ENCODE measurements around the gene RNPEPL1.

Gene RNPEPL1

GRCh38 chr2:240604291-240604938 lies 36.1 kb downstream of the RNPEPL1 start:
- no peaks in the 10 kb centered on the region for H3K79me2 ChIP-seq (ENCODE audit: control insufficient read depth, insufficient read depth, low read length, poor library complexity)
- no peaks in the 10 kb centered on the region for H3K79me1 ChIP-seq (ENCODE audit: low read length)
- no peak overlapping the region for H3K27ac ChIP-seq (ENCODE audit: low read depth, low read length)
- H3K27me3 ChIP-seq (ENCODE audit: insufficient read depth, low read length): no peaks in the 10 kb centered on the region
- no peak overlapping the region for H3K14ac ChIP-seq (ENCODE audit: low read length)
- DNase-seq: peak in 1 of 2 donors; percentile 56
- no peak overlapping the region for H3K18ac ChIP-seq (ENCODE audit: low read length)
- H3K9ac ChIP-seq (ENCODE audit: low read length): no peak overlapping the region
- no CpG with 5 or more reads among the region's 11 CpGs for WGBS (ENCODE audit: extremely low coverage, insufficient coverage, insufficient read length)
- H3K36me3 ChIP-seq (ENCODE audit: control insufficient read depth in 1 of 2, insufficient read depth in 2 of 2, low read length in 2 of 2): peaks cover 4% of the 10 kb centered on the region in 2 experiments
- no peak overlapping the region for H3K4me3 ChIP-seq (ENCODE audit: low read depth, low read length)
- no peak overlapping the region for H2BK5ac ChIP-seq (ENCODE audit: low read depth, low read length, poor library complexity)
- no peak overlapping the region for H4K12ac ChIP-seq (ENCODE audit: low read depth, low read length)
- no peak overlapping the region for H2BK12ac ChIP-seq (ENCODE audit: low read length)
- no peak overlapping the region for H4K8ac ChIP-seq (ENCODE audit: low read depth, low read length)
- no peak overlapping the region for H3K23ac ChIP-seq (ENCODE audit: low read length)
- no peaks in the 10 kb centered on the region for H3K4me1 ChIP-seq (ENCODE audit: control insufficient read depth in 1 of 2, insufficient read depth in 2 of 2, low read length in 2 of 2)
- no peak overlapping the region for H4K91ac ChIP-seq (ENCODE audit: low read depth, low read length)
- H3K9me3 ChIP-seq (ENCODE audit: insufficient read depth, low read depth, low read length): peaks cover 2% of the 10 kb centered on the region
- H3K4me2 ChIP-seq (ENCODE audit: low read length): no peak overlapping the region
- H2AK5ac ChIP-seq (ENCODE audit: low read length): no peak overlapping the region
- H2AFZ ChIP-seq (ENCODE audit: insufficient read depth, low read length, poor library complexity): no peak overlapping the region
- H2BK120ac ChIP-seq (ENCODE audit: insufficient read depth, low read length, poor library complexity): no peak overlapping the region
- no peak overlapping the region for H3K4ac ChIP-seq (ENCODE audit: low read depth, low read length)

- no peak overlapping the region for H3K4me3 ChIP-seq (ENCODE audit: low read depth, low read length)
- no peak overlapping the region for H2AK5ac ChIP-seq (ENCODE audit: low read length)
- no peak overlapping the region for H2AFZ ChIP-seq (ENCODE audit: insufficient read depth, low read length, poor library complexity)
- H2BK120ac ChIP-seq (ENCODE audit: insufficient read depth, low read length, poor library complexity): no peak overlapping the region
- H4K12ac ChIP-seq (ENCODE audit: low read depth, low read length): no peak overlapping the region
- WGBS (ENCODE audit: extremely low coverage, insufficient coverage, insufficient read length): no CpG with 5 or more reads among the region's 19 CpGs
- H3K23ac ChIP-seq (ENCODE audit: low read length): no peak overlapping the region
- no peak overlapping the region for H3K9ac ChIP-seq (ENCODE audit: low read length)
- peaks cover 0 to 4% of the 10 kb centered on the region in 2 experiments for H3K36me3 ChIP-seq (ENCODE audit: control insufficient read depth in 1 of 2, insufficient read depth in 2 of 2, low read length in 2 of 2)
- H3K14ac ChIP-seq (ENCODE audit: low read length): no peak overlapping the region
- H2BK12ac ChIP-seq (ENCODE audit: low read length): no peak overlapping the region
- H3K79me1 ChIP-seq (ENCODE audit: low read length): no peaks in the 10 kb centered on the region
- no peak overlapping the region for H3K4ac ChIP-seq (ENCODE audit: low read depth, low read length)
- H3K79me2 ChIP-seq (ENCODE audit: control insufficient read depth, insufficient read depth, low read length, poor library complexity): no peaks in the 10 kb centered on the region
- no peak overlapping the region for H4K8ac ChIP-seq (ENCODE audit: low read depth, low read length)
- DNase-seq: no peak
- no peak overlapping the region for H2BK5ac ChIP-seq (ENCODE audit: low read depth, low read length, poor library complexity)
- H3K27ac ChIP-seq (ENCODE audit: low read depth, low read length): no peak overlapping the region
- no peak overlapping the region for H3K18ac ChIP-seq (ENCODE audit: low read length)
- H3K9me3 ChIP-seq (ENCODE audit: insufficient read depth, low read depth, low read length): peaks cover 2% of the 10 kb centered on the region
- no peaks in the 10 kb centered on the region for H3K27me3 ChIP-seq (ENCODE audit: insufficient read depth, low read length)
- H3K4me2 ChIP-seq (ENCODE audit: low read length): no peak overlapping the region
- no peaks in the 10 kb centered on the region for H3K4me1 ChIP-seq (ENCODE audit: control insufficient read depth in 1 of 2, insufficient read depth in 2 of 2, low read length in 2 of 2)
- no peak overlapping the region for H4K91ac ChIP-seq (ENCODE audit: low read depth, low read length)
These were observed 36.8 kb downstream of the RNPEPL1 start for GRCh38 chr2:240604939-240605716.

GRCh38 chr2:240605867-240606743 lies 37.8 kb downstream of the RNPEPL1 start:
- Histone ChIP-seq H3K4ac (ENCODE audit: low read depth, low read length) (no peak overlapping the region), H2BK5ac (ENCODE audit: low read depth, low read length, poor library complexity) (no peak overlapping the region), H3K36me3 (ENCODE audit: control insufficient read depth in 1 of 2, insufficient read depth in 2 of 2, low read length in 2 of 2) (peaks cover 0 to 4% of the 10 kb centered on the region in 2 experiments), H3K4me2 (ENCODE audit: low read length) (no peak overlapping the region), H4K91ac (ENCODE audit: low read depth, low read length) (no peak overlapping the region), H3K4me1 (ENCODE audit: control insufficient read depth in 1 of 2, insufficient read depth in 2 of 2, low read length in 2 of 2) (no peaks in the 10 kb centered on the region), H3K27me3 (ENCODE audit: insufficient read depth, low read length) (no peaks in the 10 kb centered on the region), H2AK5ac (ENCODE audit: low read length) (no peak overlapping the region), H3K23ac (ENCODE audit: low read length) (no peak overlapping the region), H3K9me3 (ENCODE audit: insufficient read depth, low read depth, low read length) (peaks cover 2% of the 10 kb centered on the region), H2BK12ac (ENCODE audit: low read length) (no peak overlapping the region), H3K9ac (ENCODE audit: low read length) (no peak overlapping the region), H4K12ac (ENCODE audit: low read depth, low read length) (no peak overlapping the region), H3K4me3 (ENCODE audit: low read depth, low read length) (no peak overlapping the region), H3K79me1 (ENCODE audit: low read length) (no peaks in the 10 kb centered on the region), H4K8ac (ENCODE audit: low read depth, low read length) (no peak overlapping the region), H3K79me2 (ENCODE audit: control insufficient read depth, insufficient read depth, low read length, poor library complexity) (no peaks in the 10 kb centered on the region), H2BK120ac (ENCODE audit: insufficient read depth, low read length, poor library complexity) (no peak overlapping the region), H3K27ac (ENCODE audit: low read depth, low read length) (no peak overlapping the region), H3K14ac (ENCODE audit: low read length) (no peak overlapping the region), H3K18ac (ENCODE audit: low read length) (no peak overlapping the region), H2AFZ (ENCODE audit: insufficient read depth, low read length, poor library complexity) (no peak overlapping the region)
- WGBS (ENCODE audit: extremely low coverage, insufficient coverage, insufficient read length): no CpG with 5 or more reads among the region's 12 CpGs
- no peak for DNase-seq

GRCh38 chr2:240611601-240612210 lies 43.4 kb downstream of the RNPEPL1 start:
- Histone ChIP-seq H3K27ac (ENCODE audit: low read depth, low read length) (no peak overlapping the region), H2BK5ac (ENCODE audit: low read depth, low read length, poor library complexity) (no peak overlapping the region), H3K23ac (ENCODE audit: low read length) (no peak overlapping the region), H3K4me3 (ENCODE audit: low read depth, low read length) (no peak overlapping the region), H4K12ac (ENCODE audit: low read depth, low read length) (no peak overlapping the region), H4K91ac (ENCODE audit: low read depth, low read length) (no peak overlapping the region), H2BK120ac (ENCODE audit: insufficient read depth, low read length, poor library complexity) (no peak overlapping the region), H4K8ac (ENCODE audit: low read depth, low read length) (no peak overlapping the region), H3K36me3 (ENCODE audit: control insufficient read depth in 1 of 2, insufficient read depth in 2 of 2, low read length in 2 of 2) (no peaks in the 10 kb centered on the region), H3K4me2 (ENCODE audit: low read length) (no peak overlapping the region), H3K9me3 (ENCODE audit: insufficient read depth, low read depth, low read length) (peaks cover 17% of the 10 kb centered on the region), H2BK12ac (ENCODE audit: low read length) (no peak overlapping the region), H2AFZ (ENCODE audit: insufficient read depth, low read length, poor library complexity) (no peak overlapping the region), H3K14ac (ENCODE audit: low read length) (no peak overlapping the region), H3K9ac (ENCODE audit: low read length) (no peak overlapping the region), H3K4me1 (ENCODE audit: control insufficient read depth in 1 of 2, insufficient read depth in 2 of 2, low read length in 2 of 2) (no peaks in the 10 kb centered on the region), H3K18ac (ENCODE audit: low read length) (no peak overlapping the region), H2AK5ac (ENCODE audit: low read length) (no peak overlapping the region), H3K4ac (ENCODE audit: low read depth, low read length) (no peak overlapping the region), H3K27me3 (ENCODE audit: insufficient read depth, low read length) (no peaks in the 10 kb centered on the region), H3K79me1 (ENCODE audit: low read length) (no peaks in the 10 kb centered on the region), H3K79me2 (ENCODE audit: control insufficient read depth, insufficient read depth, low read length, poor library complexity) (no peaks in the 10 kb centered on the region)
- no CpG with 5 or more reads among the region's 10 CpGs for WGBS (ENCODE audit: extremely low coverage, insufficient coverage, insufficient read length)
- no peak for DNase-seq
